IPS DF 4.7 (cell line): Measurements from ENCODE around the gene P2RY2.

Experiments
- DNase-seq: peaks from one replicate; pipeline ENCODE4 v3.0.0-alpha.2; 2013; ENCODE audit warnings: low spot score; ENCODE audit errors: extremely low read depth

P2RY2 gene

DNA sequence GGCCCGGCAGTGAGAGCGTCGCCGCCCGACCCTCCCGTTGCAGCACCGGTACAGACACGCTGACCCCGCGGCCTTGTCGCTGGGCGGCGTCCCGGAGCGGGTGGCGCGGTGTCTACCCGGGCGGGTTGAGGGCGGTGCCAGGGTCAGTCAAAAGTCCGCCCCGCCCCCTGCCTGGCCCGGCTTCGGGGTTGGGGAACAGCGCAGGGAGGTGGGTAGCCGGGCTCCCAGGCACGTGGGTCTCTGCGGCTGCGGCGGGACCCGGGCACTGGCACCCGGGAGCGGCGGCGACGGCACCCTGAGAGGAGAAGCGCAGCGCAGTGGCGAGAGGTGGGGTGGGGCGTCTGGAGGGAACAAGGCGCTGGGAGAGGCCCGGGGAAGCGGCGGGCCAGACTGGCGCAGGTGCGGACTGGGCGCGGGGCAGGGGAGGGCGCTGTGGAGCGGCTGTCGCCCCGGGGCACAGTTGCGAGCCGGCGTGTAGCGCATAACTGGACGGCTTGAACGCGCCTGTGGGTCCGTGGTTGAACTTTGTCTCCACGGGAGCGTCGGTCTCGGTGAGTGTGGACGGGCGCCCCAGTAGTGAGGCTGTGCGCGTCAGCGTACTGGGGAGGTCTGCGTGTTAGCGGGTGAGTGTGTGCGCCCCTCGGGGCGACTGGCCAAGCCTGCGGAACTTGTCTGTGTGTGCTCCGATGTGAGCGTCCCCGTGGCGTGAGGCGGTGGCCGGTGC lies at the start of gene P2RY2:
TSS of gene P2RY2 (plus strand) at position 176 of the 724 bp plus-strand sequence. CDS start 15,879 bp downstream, outside the sequence.
- no peak for DNase-seq

DNA sequence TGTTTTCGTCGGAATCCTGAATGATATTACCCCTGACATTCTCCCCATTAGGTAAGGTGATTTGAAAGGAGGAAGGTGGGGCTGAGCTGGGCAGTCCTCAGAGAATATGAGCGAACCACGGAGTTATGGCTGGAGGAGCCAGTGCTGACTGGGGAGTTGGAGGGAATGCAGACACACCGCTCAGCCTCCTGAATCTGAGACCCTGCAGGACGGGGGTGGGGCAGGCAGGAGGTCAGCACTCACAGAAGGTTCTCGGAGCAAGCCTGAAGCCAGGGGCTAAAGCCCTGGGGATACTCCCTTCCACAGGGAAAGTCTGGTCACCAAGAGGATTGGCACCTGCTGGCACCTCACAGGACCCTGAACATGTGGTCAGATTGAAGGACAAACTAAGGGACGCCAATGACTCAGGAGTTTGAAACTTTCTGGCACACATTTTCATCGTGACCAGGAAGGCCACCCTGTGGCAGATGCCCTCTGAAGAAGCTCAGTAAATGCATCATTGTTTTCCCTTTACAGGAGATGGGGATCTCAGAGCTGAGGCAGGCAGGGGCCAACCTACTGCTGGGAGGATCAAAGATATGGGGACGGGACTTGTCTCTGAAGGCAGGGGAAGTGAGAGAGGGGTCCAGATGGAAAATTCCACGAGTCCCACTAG lies 49.0 kb upstream of the P2RY2 start:
- DNase-seq, result no peak

DNA sequence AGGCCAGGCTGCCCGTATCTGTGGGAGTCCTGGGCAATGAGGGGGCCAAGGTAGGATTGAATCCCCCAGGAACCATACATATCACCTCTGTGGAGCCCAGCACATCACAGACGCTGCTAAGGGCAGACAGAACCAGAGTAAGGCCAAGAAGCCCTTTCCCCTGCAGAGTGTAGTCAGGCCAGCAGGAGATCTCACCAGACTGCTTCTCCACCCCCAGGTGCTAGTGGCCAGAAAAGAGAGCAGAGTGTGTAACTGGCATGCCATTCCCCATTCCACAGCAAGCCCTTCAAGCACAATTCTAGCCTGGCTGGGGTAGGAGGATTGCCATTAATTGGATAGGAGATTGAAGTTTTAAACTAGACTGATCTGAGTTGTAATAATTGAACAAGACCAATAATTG lies 47.9 kb upstream of the P2RY2 start:
- DNase-seq, result no peak

DNA sequence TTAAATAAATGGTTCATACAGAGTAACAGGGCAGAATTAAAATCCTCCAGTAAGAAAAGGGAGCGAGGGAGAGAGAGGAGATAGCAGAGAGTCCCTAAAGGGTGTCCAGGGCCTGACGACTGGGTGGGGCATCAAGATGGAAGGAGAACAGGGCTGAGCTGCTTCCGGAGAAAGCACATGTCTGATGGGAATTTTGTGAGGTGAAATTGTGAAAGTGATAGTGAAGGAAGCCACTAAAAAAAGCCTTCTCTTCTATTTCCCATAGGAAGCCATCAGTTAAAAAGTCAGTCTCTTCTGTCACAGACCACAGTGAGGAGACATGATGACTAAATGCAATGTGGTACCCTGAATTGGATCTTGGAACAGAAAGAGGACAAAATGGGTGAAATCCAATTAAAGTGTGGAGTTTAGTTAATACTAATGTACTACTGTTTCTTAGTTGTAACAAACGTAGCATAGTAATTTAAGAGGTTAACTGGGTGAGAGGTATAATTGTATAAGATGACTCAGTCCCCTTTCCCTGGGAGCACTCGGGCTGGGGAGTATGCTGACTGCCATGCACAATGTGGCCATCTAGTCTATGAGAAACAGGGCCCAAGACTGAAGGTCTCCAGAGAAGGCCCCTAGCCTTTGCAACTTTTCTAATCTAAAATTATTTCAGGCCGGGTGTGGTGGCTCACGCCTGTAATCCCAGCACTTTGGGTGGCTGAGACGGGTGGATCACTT lies 46.5 kb upstream of the P2RY2 start:
- DNase-seq, result no peak

DNA sequence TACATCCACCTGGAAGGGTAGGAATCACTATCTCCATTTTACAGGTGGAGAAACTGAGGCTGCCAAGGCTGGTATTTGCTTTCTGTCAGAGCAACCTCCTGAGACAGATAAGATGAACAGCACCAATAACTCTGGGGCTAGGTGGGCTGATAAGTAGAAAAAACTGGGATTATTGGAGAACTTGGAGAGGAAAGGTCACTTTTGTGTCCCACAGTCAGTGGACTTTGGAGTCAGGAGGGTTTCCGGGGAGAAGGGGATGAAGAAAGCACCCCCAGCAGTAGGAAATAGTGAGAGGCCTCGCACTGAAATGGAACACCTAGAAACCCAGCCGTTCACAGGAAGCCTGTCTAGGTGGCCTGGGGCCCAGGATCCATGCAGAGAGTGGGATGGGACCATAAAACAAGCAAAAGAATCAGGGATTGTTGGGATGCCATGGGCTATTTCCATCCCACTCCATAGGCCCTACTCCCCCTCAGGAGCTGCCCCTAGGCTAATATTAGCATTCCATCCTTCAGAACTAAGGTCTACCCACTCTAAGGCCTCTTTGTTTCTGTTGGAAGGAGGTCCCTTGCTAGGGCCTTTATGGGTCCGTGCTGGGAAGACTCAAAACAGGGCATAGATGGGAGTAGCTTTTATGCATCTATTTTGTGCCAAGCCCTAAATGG lies 45.0 kb upstream of the P2RY2 start:
- DNase-seq, result no peak

GRCh38 chr11:73173755-73174494 lies 44.2 kb upstream of the P2RY2 start:
- DNase-seq, result no peak

DNA sequence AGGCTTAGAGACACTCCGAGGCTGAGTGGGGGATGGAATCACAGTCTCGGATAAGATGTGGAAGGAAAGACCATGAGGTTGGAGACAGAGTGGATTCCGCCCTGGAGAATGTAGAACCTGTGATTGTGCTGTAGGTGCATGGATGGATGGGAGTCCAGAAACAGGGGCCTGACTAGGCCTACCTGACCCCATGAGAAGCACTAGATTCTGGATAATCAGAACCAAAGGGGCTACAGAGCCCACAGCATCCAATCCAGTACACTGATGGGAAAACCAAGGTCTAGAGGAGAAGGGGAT lies 43.6 kb upstream of the P2RY2 start:
- no peak for DNase-seq

DNA sequence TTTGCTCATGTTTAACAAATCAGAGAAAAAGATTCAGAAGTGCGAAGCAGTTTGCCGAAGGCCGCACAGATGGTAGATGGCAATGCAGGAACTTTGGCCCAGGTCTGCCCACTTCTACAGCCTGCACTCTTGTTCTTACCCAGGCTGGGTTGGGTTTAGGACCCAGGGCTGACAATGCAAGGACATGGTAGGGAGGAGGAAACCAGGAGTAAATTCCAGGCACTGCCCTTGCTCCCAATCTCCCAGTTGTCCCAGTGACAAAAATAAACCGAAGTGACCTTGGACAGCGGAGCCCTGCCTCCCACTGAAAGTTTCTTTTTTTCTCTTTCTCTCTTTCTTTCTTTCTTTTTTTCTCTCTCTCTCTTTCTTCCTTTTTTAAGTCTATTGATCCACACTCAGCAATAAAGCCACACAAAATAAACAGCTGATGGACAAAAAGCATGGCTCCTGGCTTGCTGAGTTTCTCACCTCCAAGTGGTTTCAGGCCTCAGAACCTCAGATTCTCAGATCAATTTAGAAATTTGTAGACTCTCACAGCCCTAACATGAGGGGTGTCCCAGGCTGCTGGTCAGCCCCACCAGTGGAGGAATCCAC lies 42.4 kb upstream of the P2RY2 start:
- no peak for DNase-seq

- no peak for DNase-seq
These were observed 41.8 kb upstream of the P2RY2 start for GRCh38 chr11:73176145-73176873.

DNA sequence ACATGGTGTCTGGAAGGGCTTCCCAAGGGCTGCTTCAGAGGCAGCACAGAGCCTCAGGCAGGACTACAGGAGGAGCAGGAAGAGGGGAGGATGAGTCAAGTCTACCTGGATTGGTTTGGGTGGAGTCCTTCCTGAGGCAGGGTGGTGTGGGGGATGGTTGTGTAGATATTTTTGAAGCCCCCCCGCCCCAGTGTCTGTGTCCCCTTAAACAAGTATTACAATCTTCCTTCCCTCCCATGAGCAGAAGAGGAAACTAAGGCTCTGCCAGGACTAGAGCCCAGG lies 41.3 kb upstream of the P2RY2 start:
- no peak for DNase-seq

DNA sequence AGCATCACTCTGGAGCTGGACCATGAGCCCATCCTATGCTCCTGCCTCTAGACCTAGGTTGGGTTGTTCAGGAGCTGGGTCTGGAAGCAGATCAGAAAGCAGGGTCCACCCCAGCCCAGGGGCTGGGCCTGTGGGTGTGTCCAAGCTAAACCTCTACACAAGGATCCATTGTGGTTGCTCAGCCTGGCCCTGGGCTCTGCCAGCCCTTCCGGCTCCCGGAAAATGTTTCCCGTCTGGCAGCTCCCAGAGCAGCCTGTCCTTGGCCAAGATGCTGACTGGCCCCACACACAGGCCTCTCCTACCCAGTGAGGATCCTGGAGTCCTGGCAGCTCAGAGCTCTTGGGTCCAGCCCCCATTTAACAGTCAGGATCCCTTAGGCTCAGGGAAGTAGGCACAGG lies 40.7 kb upstream of the P2RY2 start:
- DNase-seq, result no peak

- peak; percentile 28 for DNase-seq
These were observed 40.1 kb upstream of the P2RY2 start for GRCh38 chr11:73177778-73178539.

DNA sequence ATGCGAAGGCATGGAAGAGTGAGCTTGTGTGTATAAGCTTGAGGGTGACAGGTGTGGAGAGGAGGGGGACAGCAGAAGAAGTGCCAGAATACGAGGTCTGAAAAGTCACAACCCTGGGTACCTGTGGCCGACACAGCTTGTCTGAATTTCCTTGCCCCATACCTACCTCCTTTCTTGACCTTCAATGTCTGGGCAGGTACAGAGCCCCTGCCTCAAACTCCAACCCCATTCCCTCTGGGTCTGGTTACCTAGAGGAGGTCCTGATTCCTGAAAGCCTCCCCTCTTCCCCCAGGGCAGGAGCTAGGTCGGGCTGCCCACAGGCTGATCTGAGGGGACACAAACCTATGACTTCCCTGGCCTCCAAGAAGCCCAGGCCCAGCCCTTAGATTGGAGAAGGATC lies 39.4 kb upstream of the P2RY2 start:
- DNase-seq, result no peak

GRCh38 chr11:73182824-73183321 lies 35.2 kb upstream of the P2RY2 start:
- DNase-seq, result no peak

DNA sequence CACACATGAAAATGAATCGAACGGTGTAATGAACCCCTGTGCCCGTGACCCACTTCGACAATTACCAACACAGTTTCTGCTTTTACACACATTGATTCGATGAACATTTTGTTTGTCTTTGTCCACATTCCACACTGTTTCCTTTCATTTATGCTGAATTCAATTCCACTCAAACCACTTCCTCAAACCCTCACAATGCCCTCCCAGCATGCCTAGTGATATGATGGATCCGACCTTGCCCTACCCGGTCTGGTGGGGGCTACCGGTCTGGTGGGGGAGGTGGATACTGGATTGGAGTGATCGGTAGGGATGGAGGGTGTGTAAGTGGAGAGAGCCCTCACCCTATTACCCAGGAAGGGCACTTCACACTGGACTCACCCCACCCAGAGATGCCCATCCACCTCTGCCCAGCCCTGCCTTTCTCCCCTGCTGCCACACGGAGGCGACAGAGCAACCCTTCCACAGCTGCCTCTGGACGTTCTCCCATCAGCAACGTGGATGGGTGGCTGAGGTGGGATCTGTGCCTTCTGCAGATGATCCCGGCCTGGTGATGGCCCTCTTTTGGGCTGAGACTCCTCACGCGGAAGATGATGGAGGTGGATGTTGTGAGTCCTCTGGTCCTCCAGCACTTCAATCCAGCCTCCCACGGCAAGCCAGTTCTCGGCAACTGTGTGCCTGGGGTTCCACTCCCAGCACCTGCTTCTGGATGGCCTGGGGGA lies 33.0 kb upstream of the P2RY2 start:
- DNase-seq, result peak; percentile 22

- DNase-seq, result no peak
These were observed 32.3 kb upstream of the P2RY2 start for GRCh38 chr11:73185680-73186293.

- DNase-seq, result no peak
These were observed 31.7 kb upstream of the P2RY2 start for GRCh38 chr11:73186294-73186850.

GRCh38 chr11:73186886-73187285 lies 31.2 kb upstream of the P2RY2 start:
- no peak for DNase-seq
